ENCODE data around the gene AKR1C4. TPM values are rescaled to one million over a fixed set of nuclear protein-coding genes. Genes with fewer than 3 reads are reported as not detected.
"Not testable (repeated sequence)": the region's sequence is repeated elsewhere in the genome, so short reads cannot be mapped to it uniquely, and the experiment has no call there.

Gene AKR1C4
- total RNA-seq, 4 donors from 2014 or later = not detected

GRCh38 chr10:5216801-5217200, 20.2 kb downstream of the AKR1C4 start:
- intact Hi-C loops (cut with DNase I; ENCODE audit: low total_unique reads) = no loop called here
- H3K36me3 ChIP-seq = no peaks in the 10 kb centered on the region
- H3K4me1 ChIP-seq = no peaks in the 10 kb centered on the region
- no peak for DNase-seq
- no peak overlapping the region for H3K4me3 ChIP-seq
- H3K27ac ChIP-seq = no peak overlapping the region
- TF ChIP-seq POLR2A (IDR thresholded peaks at IDR 0.05) (no peak), CTCF (IDR thresholded peaks at IDR 0.05) (no peak)
- H3K9me3 ChIP-seq = no peaks in the 10 kb centered on the region
- no peaks in the 10 kb centered on the region for H3K27me3 ChIP-seq

GRCh38 chr10:5219262-5219661, 22.6 kb downstream of the AKR1C4 start:
- no peak for TF ChIP-seq POLR2A (IDR thresholded peaks at IDR 0.05)
- no peak for TF ChIP-seq CTCF (IDR thresholded peaks at IDR 0.05)
- DNase-seq = no peak
- H3K27ac ChIP-seq = no peak overlapping the region
- H3K36me3 ChIP-seq = no peaks in the 10 kb centered on the region
- H3K4me1 ChIP-seq = no peaks in the 10 kb centered on the region
- intact Hi-C loops (cut with DNase I; ENCODE audit: low total_unique reads) = no loop called here
- no peaks in the 10 kb centered on the region for H3K9me3 ChIP-seq
- no peaks in the 10 kb centered on the region for H3K27me3 ChIP-seq
- H3K4me3 ChIP-seq = no peak overlapping the region

DNA sequence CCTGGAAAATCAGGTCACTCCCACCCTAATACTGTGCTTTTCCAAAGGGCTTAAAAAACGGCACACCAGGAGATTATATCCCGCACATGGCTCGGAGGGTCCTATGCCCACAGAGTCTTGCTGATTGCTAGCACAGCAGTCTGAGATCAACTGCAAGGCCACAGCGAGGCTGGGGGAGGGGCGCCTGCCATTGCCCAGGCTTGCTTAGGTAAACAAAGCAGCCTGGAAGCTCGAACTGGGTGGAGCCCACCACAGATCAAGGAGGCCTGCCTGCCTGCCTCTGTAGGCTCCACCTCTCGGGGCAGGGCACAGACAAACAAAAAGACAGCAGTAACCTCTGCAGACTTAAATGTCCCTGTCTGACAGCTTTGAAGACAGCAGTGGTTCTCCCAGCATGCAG, 26.3 kb downstream of the AKR1C4 start:
- H3K27me3 ChIP-seq; H3K4me3 ChIP-seq; DNase-seq; intact Hi-C loops (cut with DNase I; ENCODE audit: low total_unique reads); H3K9me3 ChIP-seq; H3K36me3 ChIP-seq; H3K27ac ChIP-seq; H3K4me1 ChIP-seq: not testable (repeated sequence)

DNA sequence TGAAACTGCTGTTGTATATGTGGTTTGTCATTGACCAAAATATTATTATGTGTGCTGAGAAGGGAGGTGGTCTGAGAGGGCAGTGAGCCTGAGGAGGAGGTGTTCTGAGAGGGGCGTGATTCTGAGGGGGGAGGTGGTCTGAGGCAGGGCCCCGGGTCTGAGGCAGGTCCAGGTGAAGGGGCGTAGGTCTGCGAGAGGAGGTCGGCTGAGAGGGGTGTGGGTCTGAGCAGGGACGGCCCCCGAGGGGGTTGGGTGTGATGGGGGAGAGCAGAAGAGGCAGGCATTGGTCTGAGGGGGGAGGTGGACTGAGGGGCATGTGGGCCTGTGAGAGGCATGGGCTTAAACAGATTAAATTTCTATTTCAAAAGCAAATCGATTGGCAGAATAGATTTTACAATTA, 32.4 kb downstream of the AKR1C4 start:
- TF ChIP-seq POLR2A (IDR thresholded peaks at IDR 0.05) (no peak), CTCF (IDR thresholded peaks at IDR 0.05) (no peak)
- H3K4me3 ChIP-seq = no peak overlapping the region
- H3K27me3 ChIP-seq = no peaks in the 10 kb centered on the region

GRCh38 chr10:5233324-5233723, 36.7 kb downstream of the AKR1C4 start:
- Histone ChIP-seq H3K4me3 (no peak overlapping the region), H3K27ac (no peak overlapping the region), H3K4me1 (no peaks in the 10 kb centered on the region), H3K36me3 (no peaks in the 10 kb centered on the region), H3K27me3 (no peaks in the 10 kb centered on the region), H3K9me3 (no peaks in the 10 kb centered on the region)
- TF ChIP-seq POLR2A (IDR thresholded peaks at IDR 0.05) (no peak), CTCF (IDR thresholded peaks at IDR 0.05) (no peak)
- no peak for DNase-seq
- intact Hi-C loops (cut with DNase I; ENCODE audit: low total_unique reads) = no loop called here

More for the DNA sequence above, 32.4 kb downstream of the AKR1C4 start:
- Histone ChIP-seq H3K27ac (no peak overlapping the region), H3K9me3 (no peaks in the 10 kb centered on the region), H3K4me1 (no peaks in the 10 kb centered on the region), H3K36me3 (no peaks in the 10 kb centered on the region)
- intact Hi-C loops (cut with DNase I; ENCODE audit: low total_unique reads) = no loop called here
- DNase-seq = no peak
